ENCODE results near the gene TIMP3.

TIMP3 gene

DNA sequence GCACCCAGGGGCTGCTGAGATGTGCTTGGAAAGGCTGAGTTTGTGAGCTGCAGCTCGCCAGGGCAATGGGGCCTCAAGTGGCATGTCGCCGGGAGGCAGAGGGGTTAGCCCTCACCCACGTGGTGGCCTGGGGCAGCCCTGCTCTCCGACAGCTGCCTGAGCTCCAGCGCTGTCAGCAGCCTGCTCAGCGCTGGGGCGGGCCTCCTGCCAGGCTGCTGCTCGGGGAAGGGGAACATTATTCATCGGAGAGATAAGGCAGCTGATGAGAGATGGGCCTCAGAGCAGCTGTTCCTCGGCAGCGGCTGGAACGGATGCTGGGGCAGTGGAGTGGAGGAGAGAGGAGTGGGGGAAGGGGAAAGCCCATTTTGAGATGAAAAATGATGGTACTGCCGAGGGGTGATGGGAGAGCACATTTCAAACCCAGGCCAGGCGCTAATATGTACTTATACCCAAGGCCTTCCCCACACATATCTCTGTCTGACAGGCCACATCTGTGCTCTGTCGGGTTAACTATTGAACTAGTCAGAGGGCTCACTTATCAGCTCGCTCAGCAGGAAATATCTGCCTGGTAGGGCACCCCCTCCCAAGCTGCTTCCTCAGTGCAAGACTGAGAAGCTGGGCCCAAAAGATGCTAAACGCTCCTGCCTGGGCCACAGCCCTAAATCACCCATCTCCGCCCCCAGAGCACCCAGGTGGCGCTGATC lies 79.5 kb downstream of the TIMP3 start:
- no peak overlapping the region for H3K9ac ChIP-seq (ENCODE audit: low read depth, low read length)
- H3K4me2 ChIP-seq (ENCODE audit: insufficient read depth, low read length) = no peak overlapping the region
- no peaks in the 10 kb centered on the region for H3K79me2 ChIP-seq (ENCODE audit: insufficient read depth, low read length)
- H3K27me3 ChIP-seq (ENCODE audit: insufficient read depth, low read length, poor library complexity) = peaks cover 18% of the 10 kb centered on the region
- ATAC-seq (ENCODE audit: insufficient read depth, low read depth) = no peak
- H3K36me3 ChIP-seq (ENCODE audit: insufficient read depth, low read length) = no peaks in the 10 kb centered on the region
- H3K27ac ChIP-seq (ENCODE audit: low read length) = no peak overlapping the region
- H4K20me1 ChIP-seq (ENCODE audit: insufficient read depth, low read length) = no peaks in the 10 kb centered on the region
- no peak overlapping the region for H2AFZ ChIP-seq (ENCODE audit: low read depth, low read length)
- H3K9me3 ChIP-seq (ENCODE audit: insufficient read depth, low read length, severe bottlenecking) = no peaks in the 10 kb centered on the region
- peak; percentile 4 for DNase-seq
- TF ChIP-seq, protein P1, sequence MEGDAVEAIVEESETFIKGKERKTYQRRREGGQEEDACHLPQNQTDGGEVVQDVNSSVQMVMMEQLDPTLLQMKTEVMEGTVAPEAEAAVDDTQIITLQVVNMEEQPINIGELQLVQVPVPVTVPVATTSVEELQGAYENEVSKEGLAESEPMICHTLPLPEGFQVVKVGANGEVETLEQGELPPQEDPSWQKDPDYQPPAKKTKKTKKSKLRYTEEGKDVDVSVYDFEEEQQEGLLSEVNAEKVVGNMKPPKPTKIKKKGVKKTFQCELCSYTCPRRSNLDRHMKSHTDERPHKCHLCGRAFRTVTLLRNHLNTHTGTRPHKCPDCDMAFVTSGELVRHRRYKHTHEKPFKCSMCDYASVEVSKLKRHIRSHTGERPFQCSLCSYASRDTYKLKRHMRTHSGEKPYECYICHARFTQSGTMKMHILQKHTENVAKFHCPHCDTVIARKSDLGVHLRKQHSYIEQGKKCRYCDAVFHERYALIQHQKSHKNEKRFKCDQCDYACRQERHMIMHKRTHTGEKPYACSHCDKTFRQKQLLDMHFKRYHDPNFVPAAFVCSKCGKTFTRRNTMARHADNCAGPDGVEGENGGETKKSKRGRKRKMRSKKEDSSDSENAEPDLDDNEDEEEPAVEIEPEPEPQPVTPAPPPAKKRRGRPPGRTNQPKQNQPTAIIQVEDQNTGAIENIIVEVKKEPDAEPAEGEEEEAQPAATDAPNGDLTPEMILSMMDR (IDR thresholded peaks at IDR 0.05; ENCODE audit: borderline replicate concordance, extremely low read depth, low read length, poor library complexity, severe bottlenecking) = no peak
- no peak for TF ChIP-seq EZH2 (IDR thresholded peaks at IDR 0.05; ENCODE audit: borderline replicate concordance, low read depth, low read length, severe bottlenecking)
- no peak overlapping the region for H3K4me3 ChIP-seq (ENCODE audit: low read depth in 1 of 2, low read length in 2 of 2)
- H3K4me1 ChIP-seq (ENCODE audit: insufficient read depth, low read length) = no peaks in the 10 kb centered on the region

DNA sequence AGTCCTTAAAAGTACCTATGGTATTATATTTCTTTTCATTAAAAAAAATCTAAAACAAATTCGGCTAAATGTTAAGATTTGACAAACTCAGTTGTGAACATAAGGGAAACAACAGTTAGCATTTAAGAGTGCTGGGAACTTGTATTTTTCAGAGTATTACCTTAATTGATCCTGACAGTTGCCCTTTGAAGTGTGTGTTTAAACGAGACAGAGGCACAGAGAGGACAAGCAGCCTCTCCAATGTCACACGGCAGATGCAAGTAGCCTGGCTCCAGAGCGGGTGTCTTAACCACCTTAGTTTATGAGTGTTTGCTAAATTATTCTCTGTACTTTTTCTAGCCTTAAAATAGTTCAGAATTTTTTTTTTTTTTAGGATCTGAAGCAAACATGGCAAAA lies 80.9 kb downstream of the TIMP3 start:
- H3K4me3 ChIP-seq (ENCODE audit: low read depth in 1 of 2, low read length in 2 of 2) = no peak overlapping the region
- H3K9ac ChIP-seq (ENCODE audit: low read depth, low read length) = no peak overlapping the region
- no peak overlapping the region for H3K4me2 ChIP-seq (ENCODE audit: insufficient read depth, low read length)
- ATAC-seq (ENCODE audit: insufficient read depth, low read depth) (no peak), DNase-seq (no peak)
- H3K79me2 ChIP-seq (ENCODE audit: insufficient read depth, low read length) = no peaks in the 10 kb centered on the region
- H3K9me3 ChIP-seq (ENCODE audit: insufficient read depth, low read length, severe bottlenecking) = no peaks in the 10 kb centered on the region
- no peaks in the 10 kb centered on the region for H3K4me1 ChIP-seq (ENCODE audit: insufficient read depth, low read length)
- TF ChIP-seq, protein P1 (IDR thresholded peaks at IDR 0.05; ENCODE audit: borderline replicate concordance, extremely low read depth, low read length, poor library complexity, severe bottlenecking) = no peak
- no peak for TF ChIP-seq EZH2 (IDR thresholded peaks at IDR 0.05; ENCODE audit: borderline replicate concordance, low read depth, low read length, severe bottlenecking)
- H2AFZ ChIP-seq (ENCODE audit: low read depth, low read length) = no peak overlapping the region
- no peak overlapping the region for H3K27ac ChIP-seq (ENCODE audit: low read length)
- no peaks in the 10 kb centered on the region for H3K36me3 ChIP-seq (ENCODE audit: insufficient read depth, low read length)
- H4K20me1 ChIP-seq (ENCODE audit: insufficient read depth, low read length) = no peaks in the 10 kb centered on the region
- peaks cover 18% of the 10 kb centered on the region for H3K27me3 ChIP-seq (ENCODE audit: insufficient read depth, low read length, poor library complexity)

DNA sequence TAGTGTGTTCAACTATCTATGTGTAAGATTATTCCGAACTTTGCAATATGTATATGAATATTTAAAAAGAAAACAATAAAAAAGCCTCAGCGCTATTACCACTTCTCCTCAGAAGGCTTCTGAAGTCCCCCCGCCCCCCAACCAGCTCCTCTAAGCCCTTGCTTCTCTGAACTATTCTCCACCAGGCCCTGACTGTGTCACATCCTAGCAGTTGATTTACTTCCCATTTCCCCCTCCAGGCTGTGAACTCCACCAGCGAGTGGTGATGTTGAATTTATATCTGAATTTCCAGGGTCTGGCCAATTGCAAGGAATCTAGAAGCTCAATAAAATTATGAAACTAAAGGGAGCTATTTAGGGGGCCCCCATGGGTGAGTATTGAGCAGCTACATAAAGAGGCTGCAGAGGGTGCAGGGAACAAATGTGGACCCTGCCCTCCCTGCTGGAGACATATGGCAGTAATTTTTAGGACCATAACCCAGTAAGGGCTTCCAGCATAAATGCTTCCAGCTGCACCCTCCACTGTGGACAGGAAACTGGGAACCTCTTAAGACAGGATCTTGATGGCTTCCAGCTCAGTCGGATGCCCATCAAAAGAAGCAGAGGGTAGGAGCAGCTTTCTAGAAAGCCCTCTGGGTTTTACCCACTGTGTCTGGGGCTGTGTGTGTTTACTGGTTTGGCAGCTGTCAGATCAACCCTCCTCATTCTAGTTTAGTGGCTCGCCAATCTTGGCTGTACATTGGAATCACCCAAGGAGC lies 81.4 kb downstream of the TIMP3 start:
- Histone ChIP-seq H3K4me1 (ENCODE audit: insufficient read depth, low read length) (no peaks in the 10 kb centered on the region), H3K4me3 (ENCODE audit: low read depth in 1 of 2, low read length in 2 of 2) (no peak overlapping the region), H3K4me2 (ENCODE audit: insufficient read depth, low read length) (no peak overlapping the region), H3K9ac (ENCODE audit: low read depth, low read length) (no peak overlapping the region), H3K9me3 (ENCODE audit: insufficient read depth, low read length, severe bottlenecking) (no peaks in the 10 kb centered on the region), H3K27me3 (ENCODE audit: insufficient read depth, low read length, poor library complexity) (peaks cover 18% of the 10 kb centered on the region), H3K27ac (ENCODE audit: low read length) (no peak overlapping the region), H2AFZ (ENCODE audit: low read depth, low read length) (no peak overlapping the region), H3K79me2 (ENCODE audit: insufficient read depth, low read length) (no peaks in the 10 kb centered on the region), H3K36me3 (ENCODE audit: insufficient read depth, low read length) (no peaks in the 10 kb centered on the region), H4K20me1 (ENCODE audit: insufficient read depth, low read length) (no peaks in the 10 kb centered on the region)
- ATAC-seq (ENCODE audit: insufficient read depth, low read depth) (no peak), DNase-seq (no peak)
- no peak for TF ChIP-seq EZH2 (IDR thresholded peaks at IDR 0.05; ENCODE audit: borderline replicate concordance, low read depth, low read length, severe bottlenecking)
- TF ChIP-seq, protein P1 (IDR thresholded peaks at IDR 0.05; ENCODE audit: borderline replicate concordance, extremely low read depth, low read length, poor library complexity, severe bottlenecking) = no peak
